Smooth muscle cell (in vitro differentiated cells): Measurements from ENCODE around the gene ZBTB40. TPM values are rescaled to one million over a fixed set of nuclear protein-coding genes. Genes with fewer than 3 reads are reported as not detected.

Source experiments
- DNase-seq: peaks from one replicate; lab custom pipeline; 2025; ENCODE audit not compliant: unreplicated experiment; lab: John Stamatoyannopoulos, UW
- H2AFZ ChIP-seq: fragments of 200-600 bp; sonication (generic); 2 replicates; pipeline ENCODE4 v1.6.0; 2016; ENCODE audit warnings: antibody characterized with exemption, low read depth, mild to moderate bottlenecking
- H3F3A ChIP-seq: fragments of 200-600 bp; sonication (generic); 2 replicates; pipeline ENCODE4 v1.6.0; 2017; ENCODE audit warnings: antibody characterized with exemption, low read depth
- H3K27ac ChIP-seq: fragments of 200-600 bp; sonication (generic); 2 replicates; pipeline ENCODE4 v1.5.1; 2016; ENCODE audit warnings: low read depth, mild to moderate bottlenecking
- H3K27me3 ChIP-seq: fragments of 200-600 bp; sonication (generic); 2 replicates; pipeline ENCODE4 v1.6.1; 2016; ENCODE audit warnings: low read depth, mild to moderate bottlenecking
- H3K36me3 ChIP-seq: fragments of 200-600 bp; sonication (generic); 2 replicates; pipeline ENCODE4 v1.5.1; 2016; ENCODE audit warnings: low read depth
- H3K4me1 ChIP-seq: fragments of 200-600 bp; sonication (generic); 2 replicates; pipeline ENCODE4 v1.5.1; 2016; ENCODE audit warnings: low read depth
- H3K4me2 ChIP-seq: fragments of 200-600 bp; sonication (generic); 2 replicates; pipeline ENCODE4 v1.6.0; 2016; ENCODE audit warnings: mild to moderate bottlenecking
- H3K4me3 ChIP-seq: fragments of 200-600 bp; sonication (generic); 2 replicates; pipeline ENCODE4 v1.5.1; 2016; ENCODE audit warnings: mild to moderate bottlenecking
- H3K79me2 ChIP-seq: fragments of 200-600 bp; sonication (generic); 2 replicates; pipeline ENCODE4 v1.6.0; 2016; ENCODE audit warnings: low read depth, mild to moderate bottlenecking
- H3K9ac ChIP-seq: fragments of 200-600 bp; sonication (generic); 2 replicates; pipeline ENCODE4 v1.6.0; 2016; ENCODE audit warnings: low read depth
- H3K9me3 ChIP-seq: fragments of 200-600 bp; sonication (generic); replicated peaks from 2 replicates; pipeline ENCODE4 v1.5.1; 2016; ENCODE audit warnings: low read depth
- H4K20me1 ChIP-seq: fragments of 200-600 bp; sonication (generic); 2 replicates; pipeline ENCODE4 v1.6.0; 2016; ENCODE audit warnings: low read depth
- CTCF ChIP-seq: fragments of 200-600 bp; sonication (generic); IDR thresholded peaks from 2 replicates; pipeline ENCODE4 v1.5.1; 2017; ENCODE audit warnings: borderline replicate concordance, mild to moderate bottlenecking, antibody characterized with exemption; ENCODE audit not compliant: insufficient read depth, poor library complexity, severe bottlenecking
- WGBS: methylation state at CpG from one replicate; pipeline ENCODE4 v1.1.7; 2016; ENCODE audit warnings: low lambda C conversion rate; 5-methylcytosine and 5-hydroxymethylcytosine counted together
- polyA plus RNA-seq: library from polyadenylated mRNA; unstranded; fragments of >200 nt; fragmentation: Nextera tagmentation; extraction: Ambion mirVana; gene quantifications from 2 replicates; pipeline ENCODE4 v1.2.1, GENCODE V29; 2016
- total RNA-seq: library from RNA; depleted of rRNA; stranded (reverse); fragments of >200 nt; gene quantifications from 2 replicates; pipeline ENCODE4 v1.2.3, GENCODE V29; 2014

The ZBTB40 gene
- total and polyA plus RNA-seq, 2 experiments from 2014 or later: 4.1 to 14.6 TPM

DNA sequence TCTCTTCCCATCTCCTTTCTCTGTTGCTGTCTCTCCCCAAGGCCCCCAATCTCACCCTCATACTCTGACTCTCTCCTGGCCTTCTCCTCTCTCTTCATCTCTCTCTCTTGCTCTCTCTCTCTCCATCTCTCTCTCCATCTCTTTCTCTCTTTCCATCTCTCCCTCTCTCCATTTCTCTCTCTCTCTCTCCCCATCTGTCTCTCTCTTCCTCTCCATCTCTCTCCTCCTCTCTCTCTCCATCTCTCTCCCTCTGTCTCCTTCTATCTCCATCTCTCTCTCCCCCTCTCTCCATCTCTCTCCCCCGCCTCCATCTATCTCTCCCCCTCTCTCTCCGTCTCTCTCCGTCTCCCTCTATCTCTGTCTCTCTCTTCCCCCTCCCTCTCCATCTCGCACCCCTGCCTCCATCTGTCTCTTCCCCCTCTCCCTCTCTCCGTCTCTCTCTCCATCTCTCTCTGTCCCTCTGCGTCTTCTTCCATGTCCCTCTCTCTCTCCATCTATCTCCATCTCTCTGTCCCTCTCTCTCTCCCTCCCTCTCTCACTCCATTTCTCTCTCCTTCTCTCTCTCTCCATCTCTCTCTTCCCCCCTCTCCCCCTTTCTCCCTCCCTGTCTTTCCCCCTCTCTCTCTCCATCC lies 95.7 kb downstream of the ZBTB40 start:
- Histone ChIP-seq H3K36me3 (no peaks in the 10 kb centered on the region), H3K4me2 (no peak overlapping the region), H3K9me3 (no peaks in the 10 kb centered on the region), H3F3A (no peaks in the 10 kb centered on the region), H3K79me2 (no peaks in the 10 kb centered on the region), H3K27me3 (peaks cover 53% of the 10 kb centered on the region), H4K20me1 (no peaks in the 10 kb centered on the region), H2AFZ (no peak overlapping the region), H3K4me3 (no peak overlapping the region), H3K9ac (no peak overlapping the region), H3K4me1 (no peaks in the 10 kb centered on the region), H3K27ac (no peak overlapping the region)
- DNase-seq: no peak
- WGBS: 86% methylated on average over 1 of the region's 6 CpGs
- no peak for TF ChIP-seq CTCF

GRCh38 chr1:22547818-22548462 lies 96.3 kb downstream of the ZBTB40 start:
- no peak for TF ChIP-seq CTCF
- H3K9ac ChIP-seq: no peak overlapping the region
- no peaks in the 10 kb centered on the region for H4K20me1 ChIP-seq
- H3K4me3 ChIP-seq: no peak overlapping the region
- WGBS: 70% methylated on average over 12 of the region's 12 CpGs
- H3K79me2 ChIP-seq: no peaks in the 10 kb centered on the region
- DNase-seq: no peak
- no peak overlapping the region for H3K27ac ChIP-seq
- H3F3A ChIP-seq: no peaks in the 10 kb centered on the region
- no peak overlapping the region for H3K4me2 ChIP-seq
- H3K4me1 ChIP-seq: no peaks in the 10 kb centered on the region
- no peaks in the 10 kb centered on the region for H3K9me3 ChIP-seq
- H3K27me3 ChIP-seq: peaks cover 54% of the 10 kb centered on the region
- H3K36me3 ChIP-seq: no peaks in the 10 kb centered on the region
- H2AFZ ChIP-seq: no peak overlapping the region

GRCh38 chr1:22550021-22550420 lies 98.4 kb downstream of the ZBTB40 start:
- Histone ChIP-seq H3K27ac (no peak overlapping the region), H3K4me2 (no peak overlapping the region), H4K20me1 (no peaks in the 10 kb centered on the region), H3K4me1 (no peaks in the 10 kb centered on the region), H3K9ac (no peak overlapping the region), H3F3A (no peaks in the 10 kb centered on the region), H3K36me3 (no peaks in the 10 kb centered on the region), H2AFZ (no peak overlapping the region), H3K79me2 (no peaks in the 10 kb centered on the region), H3K4me3 (no peak overlapping the region), H3K27me3 (peaks cover 69% of the 10 kb centered on the region), H3K9me3 (no peaks in the 10 kb centered on the region)
- 95% methylated on average over 11 of the region's 11 CpGs for WGBS
- no peak for TF ChIP-seq CTCF
- DNase-seq: no peak

DNA sequence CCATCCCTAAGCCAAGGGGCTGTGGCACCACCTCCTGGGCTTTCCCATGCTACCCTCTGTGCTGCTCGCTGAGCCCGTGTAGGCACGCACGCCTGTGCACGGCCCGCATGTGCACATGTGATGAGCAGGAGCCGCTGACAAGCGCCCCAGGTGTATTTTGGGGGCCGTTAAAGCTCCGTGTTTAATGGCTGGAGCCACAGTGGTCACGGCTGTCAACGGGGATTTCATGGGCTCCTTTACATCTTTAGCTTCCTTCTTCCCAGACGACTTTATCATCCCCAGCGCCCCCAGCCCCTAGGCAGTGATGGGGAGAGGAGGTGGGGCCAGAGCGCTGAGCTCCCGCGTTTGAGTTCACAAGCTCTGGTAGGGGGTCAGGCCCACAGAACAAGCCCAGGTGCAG lies 99.9 kb downstream of the ZBTB40 start:
- no peak for DNase-seq
- 85% methylated on average over 17 of the region's 17 CpGs for WGBS
- no peak for TF ChIP-seq CTCF
- no peak overlapping the region for H3K4me3 ChIP-seq
- H3F3A ChIP-seq: no peaks in the 10 kb centered on the region
- no peaks in the 10 kb centered on the region for H4K20me1 ChIP-seq
- H3K36me3 ChIP-seq: no peaks in the 10 kb centered on the region
- no peaks in the 10 kb centered on the region for H3K4me1 ChIP-seq
- H3K9me3 ChIP-seq: no peaks in the 10 kb centered on the region
- H3K27ac ChIP-seq: no peak overlapping the region
- H3K79me2 ChIP-seq: no peaks in the 10 kb centered on the region
- no peak overlapping the region for H2AFZ ChIP-seq
- no peak overlapping the region for H3K9ac ChIP-seq
- no peak overlapping the region for H3K4me2 ChIP-seq
- H3K27me3 ChIP-seq: peaks cover 69% of the 10 kb centered on the region
